ENCODE data around the gene CRYBG3.

GRCh38 chr3:97970956-97971620 is 149.3 kb downstream of the CRYBG3 start:
- TF ChIP-seq YY1 (IDR thresholded peaks at IDR 0.05; ENCODE audit: low read depth), result no peak
- TF ChIP-seq MAX (IDR thresholded peaks at IDR 0.05), result no peak
- TF ChIP-seq REST (IDR thresholded peaks at IDR 0.05; ENCODE audit: low read depth), result no peak
- no peak for TF ChIP-seq ZBTB7A (IDR thresholded peaks at IDR 0.05; ENCODE audit: low read depth)
- no peak for TF ChIP-seq USF1 (IDR thresholded peaks at IDR 0.05)
- TF ChIP-seq EP300 (IDR thresholded peaks at IDR 0.05; ENCODE audit: borderline replicate concordance), result no peak
- TF ChIP-seq CREB1 (IDR thresholded peaks at IDR 0.05; ENCODE audit: low read depth), result no peak
- no peak for TF ChIP-seq TAF1 (IDR thresholded peaks at IDR 0.05; ENCODE audit: low read depth)
- no peak for TF ChIP-seq CEBPB (IDR thresholded peaks at IDR 0.05)
